HG03025 (cell line): Measurements from ENCODE around the gene TPRN.
A peak's percentile ranks its signal among the peaks of the same experiment; 100 is the strongest.

Experiments used
- ATAC-seq: cut with Tn5 transposase; IDR thresholded peaks from one replicate; pipeline ENCODE4 v1.9.1; 2021; ENCODE audit warnings: mild to moderate bottlenecking, moderate library complexity; ENCODE audit not compliant: unreplicated experiment, low FRiP score

Gene TPRN

GRCh38 chr9:137226338-137227053 lies 26.0 kb upstream of the TPRN start:
- no peak for ATAC-seq

- no peak for ATAC-seq
Observed at GRCh38 chr9:137225699-137226331, 25.3 kb upstream of the TPRN start.

GRCh38 chr9:137224830-137225694 lies 24.5 kb upstream of the TPRN start, which contains the start of gene CYSRT1:
Gene CYSRT1 (plus strand): TSS chr9:137225174. CDS start chr9:137225622, 448 bp downstream.
- ATAC-seq, result no peak

GRCh38 chr9:137223078-137223970 lies 22.8 kb upstream of the TPRN start:
- peak; percentile 67 for ATAC-seq

GRCh38 chr9:137222190-137223077 lies 21.9 kb upstream of the TPRN start, which contains the start of gene RNF208:
Gene RNF208 (minus strand): TSS chr9:137222240. CDS start chr9:137221212, 1,028 bp downstream.
- no peak for ATAC-seq

GRCh38 chr9:137221506-137222111 lies 21.1 kb upstream of the TPRN start:
- ATAC-seq, result no peak

GRCh38 chr9:137221095-137221505 lies 20.6 kb upstream of the TPRN start:
- ATAC-seq, result no peak

GRCh38 chr9:137220317-137221094 lies 20.0 kb upstream of the TPRN start:
- ATAC-seq, result no peak

- ATAC-seq, result no peak
Observed at GRCh38 chr9:137219757-137220316, 19.3 kb upstream of the TPRN start.

- no peak for ATAC-seq
Observed at GRCh38 chr9:137218754-137219271, 18.3 kb upstream of the TPRN start.

GRCh38 chr9:137218212-137218753 lies 17.7 kb upstream of the TPRN start:
- ATAC-seq, result no peak

GRCh38 chr9:137217276-137218211 lies 17.0 kb upstream of the TPRN start:
- ATAC-seq, result no peak

GRCh38 chr9:137216188-137216965 lies 15.8 kb upstream of the TPRN start:
- no peak for ATAC-seq

GRCh38 chr9:137215196-137215986 lies 14.8 kb upstream of the TPRN start:
- ATAC-seq, result no peak
